GM19372 (cell line): ENCODE data around the gene TLE5.
"Not testable (repeated sequence)": the region's sequence is repeated elsewhere in the genome, so short reads cannot be mapped to it uniquely, and the experiment has no call there.

Experiments used
- ATAC-seq: cut with Tn5 transposase; IDR thresholded peaks from one replicate; pipeline ENCODE4 v1.9.1; 2021; ENCODE audit warnings: mild to moderate bottlenecking, low read depth, moderate library complexity; ENCODE audit not compliant: unreplicated experiment

The TLE5 gene

GRCh38 chr19:3045885-3046697, 16.2 kb downstream of the TLE5 start:
- no peak for ATAC-seq

GRCh38 chr19:3045191-3045590, 17.1 kb downstream of the TLE5 start:
- no peak for ATAC-seq

DNA sequence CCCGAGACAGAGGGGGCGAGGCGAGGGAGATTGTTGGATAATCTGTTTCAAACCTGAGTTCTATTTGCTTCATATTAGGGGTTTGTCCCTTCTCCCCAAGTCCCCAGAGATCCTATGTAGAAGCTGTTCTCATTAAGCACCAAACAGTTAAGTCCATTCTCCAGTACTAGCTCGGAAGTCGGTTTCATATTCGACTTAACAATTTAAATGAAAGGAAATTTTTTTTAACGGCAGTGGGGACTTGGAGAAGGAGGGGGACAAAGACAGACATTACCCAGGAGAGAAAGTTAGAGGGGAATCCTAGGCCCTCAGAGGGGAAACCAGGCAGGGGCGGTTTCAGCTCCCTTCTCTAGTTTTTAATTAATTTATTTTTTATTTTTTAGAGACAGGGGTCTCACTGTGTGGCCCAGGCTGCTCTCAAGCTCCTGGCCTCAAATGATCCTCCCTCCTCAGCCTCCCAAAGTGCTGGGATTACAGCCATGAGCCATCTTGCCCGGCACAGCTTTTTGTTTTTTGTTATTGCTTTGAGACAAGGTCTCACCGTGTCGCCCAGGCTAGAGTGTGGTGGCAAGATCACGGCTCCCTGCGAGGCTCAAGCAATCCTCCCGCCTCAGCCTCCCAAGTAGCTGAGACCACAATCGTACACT, 19.6 kb downstream of the TLE5 start:
- ATAC-seq: no peak

- ATAC-seq: no peak
Observed at GRCh38 chr19:3041761-3042620, 20.3 kb downstream of the TLE5 start.

DNA sequence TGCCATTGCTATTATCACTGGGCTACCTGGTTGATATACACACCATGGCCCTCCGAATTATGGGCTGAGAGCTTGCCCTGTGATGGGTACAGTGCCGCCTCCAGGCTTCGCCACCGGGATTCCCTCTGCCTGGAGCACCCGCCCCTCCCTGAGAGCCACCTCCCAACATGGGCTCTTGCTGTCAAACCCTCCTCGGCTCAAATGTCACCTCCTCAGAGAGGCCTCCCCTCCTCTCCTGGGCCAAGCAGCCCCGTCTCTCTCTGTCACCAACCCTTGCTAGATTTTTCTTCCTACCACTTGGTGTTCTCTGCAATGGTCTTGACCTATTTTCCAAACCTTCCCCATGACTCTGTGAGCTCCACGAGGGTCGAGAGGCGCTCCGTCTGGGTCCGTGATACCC, 21.0 kb downstream of the TLE5 start:
- no peak for ATAC-seq

- ATAC-seq: no peak
Observed at GRCh38 chr19:3039641-3040077, 22.6 kb downstream of the TLE5 start.

DNA sequence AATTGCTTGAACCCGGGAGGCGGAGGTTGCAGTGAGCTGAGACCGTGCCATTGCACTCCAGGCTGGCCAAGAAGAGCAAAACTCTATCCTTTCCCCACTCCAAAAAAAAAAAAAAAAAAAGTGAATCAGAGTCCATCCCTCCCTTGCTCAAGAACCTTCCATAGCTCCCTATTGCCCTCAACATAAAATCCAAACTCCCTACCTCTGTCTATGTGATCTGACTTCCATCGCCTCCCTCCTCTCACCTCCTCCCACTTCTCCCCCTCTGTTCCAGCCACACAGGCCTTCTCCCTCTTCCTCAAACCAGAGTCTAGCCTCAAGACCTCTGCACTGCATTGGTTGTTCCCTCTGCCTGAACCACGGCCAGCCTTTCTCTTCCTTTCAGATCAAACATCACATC, 23.2 kb downstream of the TLE5 start:
- ATAC-seq: no peak

GRCh38 chr19:3038214-3038613, 24.1 kb downstream of the TLE5 start:
- no peak for ATAC-seq

DNA sequence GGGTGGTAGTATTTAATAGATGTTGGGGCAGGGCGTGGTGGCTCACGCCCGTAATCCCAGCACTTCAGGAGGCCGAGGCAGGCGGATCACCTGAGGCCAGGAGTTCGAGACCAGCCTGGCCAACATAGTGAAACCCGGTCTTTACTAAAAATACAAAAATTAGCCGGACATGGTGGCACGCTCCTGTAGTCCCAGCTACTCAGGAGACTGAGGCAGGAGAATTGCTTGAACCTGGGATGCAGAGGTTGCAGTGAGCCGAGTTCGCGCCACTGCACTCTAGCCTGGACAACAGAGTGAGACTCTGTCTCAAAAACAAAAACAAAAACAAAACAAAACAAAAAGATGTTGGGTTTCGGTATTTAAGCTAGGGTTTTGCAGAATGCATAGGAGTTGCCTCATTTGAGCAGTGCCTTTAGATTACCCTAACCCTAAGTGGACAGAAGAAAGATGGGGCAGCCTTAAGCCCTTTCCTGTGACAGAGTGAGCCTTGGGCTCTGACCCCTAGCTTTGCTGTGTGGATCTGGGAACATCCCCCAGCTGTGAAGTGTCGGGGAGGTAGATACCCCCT, 25.2 kb downstream of the TLE5 start:
- not testable (repeated sequence) for ATAC-seq

DNA sequence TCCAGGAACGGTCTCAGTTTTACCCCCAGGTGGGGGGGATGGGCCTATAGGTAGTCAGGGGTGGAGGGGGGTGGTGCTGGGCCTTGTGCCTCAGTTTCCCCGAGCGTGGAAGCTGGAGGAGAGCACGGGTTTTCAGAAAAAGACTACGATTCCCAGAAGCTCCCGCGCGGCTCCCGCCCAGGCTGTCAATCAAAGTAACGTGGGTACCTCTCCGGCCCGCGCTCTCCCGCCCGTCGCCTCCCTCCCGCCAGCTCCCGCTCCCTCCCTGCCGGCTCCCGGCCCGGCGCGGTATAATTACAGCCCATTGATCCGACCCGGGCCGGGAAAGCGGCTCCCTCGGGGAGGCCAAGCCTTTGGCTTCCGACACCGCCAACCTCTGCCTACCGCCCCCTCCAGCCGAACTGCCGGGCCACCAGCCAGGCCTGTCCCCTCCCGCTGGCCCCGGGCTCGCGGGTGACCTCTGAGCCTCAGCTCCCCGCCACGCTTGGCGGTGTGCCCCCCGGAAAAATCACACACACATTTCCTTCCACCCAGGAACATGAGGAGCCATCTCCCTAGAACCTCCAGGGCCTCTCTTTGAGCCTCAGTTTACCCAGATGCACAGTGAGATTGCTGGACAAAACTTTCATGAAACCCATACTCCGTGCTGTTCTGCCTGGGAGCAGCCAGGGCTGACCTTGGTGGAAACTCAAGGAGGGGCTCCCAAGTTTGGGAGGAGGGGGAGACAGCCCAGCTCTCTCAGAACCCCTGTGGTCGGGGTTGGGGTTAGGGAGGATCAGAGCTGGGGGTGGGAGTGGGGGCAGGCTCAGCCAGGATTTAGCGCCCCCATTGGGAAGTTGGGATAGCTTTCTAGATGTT, 25.9 kb downstream of the TLE5 start:
- ATAC-seq: peak; percentile 60

- peak; percentile 92 for ATAC-seq
Observed at GRCh38 chr19:3035542-3036118, 26.7 kb downstream of the TLE5 start.

GRCh38 chr19:3034656-3035541, 27.4 kb downstream of the TLE5 start:
- no peak for ATAC-seq

GRCh38 chr19:3034406-3034655, 28.0 kb downstream of the TLE5 start:
- ATAC-seq: no peak

GRCh38 chr19:3033595-3034405, 28.5 kb downstream of the TLE5 start:
- no peak for ATAC-seq

- no peak for ATAC-seq
Observed at GRCh38 chr19:3031607-3031867, 30.8 kb downstream of the TLE5 start.

- no peak for ATAC-seq
Observed at GRCh38 chr19:3029065-3029923, 33.0 kb downstream of the TLE5 start, which contains the start of gene TLE2. TLE2 (minus strand) TSS chr19:3029280; CDS start chr19:3028904, 376 bp downstream.
